NCI-H524 treated with DMSO at 0.1 percent for 48 hours (cell line): Measurements from ENCODE around the gene CCL4L2.
"Not testable (repeated sequence)": the region's sequence is repeated elsewhere in the genome, so short reads cannot be mapped to it uniquely, and the experiment has no call there.

Source experiments
- DNase-seq: peaks from one replicate; lab custom pipeline; 2025; lab: John Stamatoyannopoulos, UW

CCL4L2 gene

DNA sequence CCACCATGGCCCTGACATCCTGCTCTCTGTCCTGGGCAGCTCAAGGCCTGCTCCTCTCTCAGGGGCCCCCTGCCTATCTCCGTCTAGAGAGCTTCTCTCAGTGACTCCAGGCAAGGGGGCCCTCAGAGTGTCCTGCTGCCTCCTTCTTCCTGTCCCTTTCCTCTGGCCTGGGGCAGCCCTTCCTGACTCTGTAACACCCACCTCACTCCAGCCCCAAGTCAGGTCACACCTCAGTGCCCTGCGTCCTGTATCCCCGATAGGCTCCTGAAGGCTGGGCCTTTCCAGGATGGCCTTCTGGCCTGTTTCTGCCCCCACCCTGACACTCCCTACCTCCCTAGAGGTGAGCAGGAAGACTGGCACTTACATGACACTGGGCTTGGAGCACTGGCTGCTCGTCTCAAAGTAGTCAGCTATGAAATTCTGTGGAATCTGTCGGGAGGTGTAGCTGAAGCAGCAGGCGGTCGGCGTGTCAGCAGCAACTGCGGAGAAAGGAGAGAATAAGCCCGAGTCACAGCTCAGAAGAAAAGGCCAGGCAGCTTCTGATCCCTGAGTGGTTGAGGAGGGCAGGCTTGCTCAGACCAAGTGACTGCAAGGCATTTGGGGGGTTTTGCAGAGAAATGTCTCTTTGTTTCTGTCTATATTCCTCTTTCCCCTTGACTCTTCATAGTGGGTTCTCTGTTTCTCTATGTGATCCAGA, 15.3 kb upstream of the CCL4L2 start:
- no peak for DNase-seq

DNA sequence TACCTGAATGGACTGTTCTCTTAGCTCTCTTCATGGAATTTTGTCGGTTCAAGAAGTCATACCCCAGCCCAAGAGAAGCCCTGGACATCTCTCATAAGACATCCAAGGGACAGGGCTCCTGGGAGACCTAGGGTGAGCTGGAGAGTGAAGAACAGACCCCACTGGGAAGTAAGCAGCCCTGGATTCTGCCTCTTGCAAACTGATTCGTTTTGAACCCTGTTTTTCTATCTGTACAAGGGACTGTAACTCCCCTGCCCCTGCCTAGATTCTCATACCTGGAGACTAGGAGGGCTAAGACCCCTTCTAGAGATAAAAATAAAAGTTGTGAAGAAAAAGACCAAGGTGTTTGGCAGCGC, 14.8 kb upstream of the CCL4L2 start:
- no peak for DNase-seq

DNA sequence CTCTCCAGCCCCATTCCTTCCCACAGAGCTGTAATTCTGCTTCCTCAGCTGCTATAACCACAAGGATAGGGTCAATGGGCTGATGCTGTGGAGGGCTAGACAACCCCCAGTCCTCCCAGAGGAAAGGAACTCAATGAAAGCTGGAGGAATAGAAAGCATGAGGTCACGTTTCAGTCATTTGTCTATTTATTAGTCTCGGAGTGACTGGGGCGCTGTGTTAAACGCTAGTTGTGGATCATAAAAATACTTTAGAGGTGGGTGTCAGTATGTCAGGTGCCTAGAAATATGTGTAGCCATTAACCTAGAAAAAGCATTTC, 13.5 kb upstream of the CCL4L2 start:
- no peak for DNase-seq

DNA sequence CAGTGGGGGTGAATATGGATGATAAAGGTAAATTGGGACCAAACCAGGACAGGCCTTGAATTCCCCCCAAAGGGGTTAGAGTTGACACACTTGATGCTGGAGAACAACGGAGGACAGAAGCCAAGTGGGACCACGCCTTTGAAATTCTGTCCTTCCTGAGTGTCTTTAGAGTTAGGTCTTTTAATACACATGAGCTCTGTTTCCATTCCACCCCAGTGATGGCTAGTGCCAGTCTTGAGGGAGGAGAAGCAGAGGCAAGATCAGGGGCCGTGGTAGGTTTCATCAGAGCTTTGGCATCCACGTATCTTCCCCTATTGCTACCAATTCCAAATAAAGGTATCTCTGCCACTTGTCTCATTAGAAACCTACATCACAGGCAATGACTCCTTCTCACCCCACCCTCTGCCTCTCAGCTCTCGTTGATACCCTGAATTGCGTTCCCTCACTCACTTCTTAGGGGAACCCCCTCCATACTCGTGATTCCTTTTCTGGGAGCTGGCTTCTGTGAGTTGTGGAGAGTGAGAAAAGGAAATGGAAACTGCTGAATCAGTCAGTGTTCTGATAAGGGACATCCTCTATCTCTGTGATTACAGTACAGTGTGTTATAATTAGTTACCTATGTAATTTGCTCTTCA, 11.9 kb upstream of the CCL4L2 start:
- no peak for DNase-seq

DNA sequence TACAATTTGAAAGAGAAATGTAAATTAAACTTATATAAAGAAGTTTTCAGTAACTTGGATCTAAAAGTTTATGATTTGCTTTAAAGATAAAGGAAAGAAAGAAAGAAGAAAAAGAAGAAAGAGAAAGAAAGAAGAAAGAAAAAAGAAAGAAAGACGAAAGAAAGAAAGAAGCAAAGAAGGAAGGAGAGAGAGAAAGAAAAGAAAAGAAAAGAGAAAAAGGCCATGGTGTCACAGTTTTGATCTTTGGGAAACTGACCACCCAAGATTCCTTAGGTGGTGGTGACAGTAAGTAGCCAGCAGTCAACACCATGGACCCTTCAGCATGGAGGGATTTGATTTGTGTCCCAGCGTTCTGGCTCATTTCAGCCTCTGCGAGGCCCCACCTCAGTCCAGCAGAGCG, 9.8 kb upstream of the CCL4L2 start:
- not testable (repeated sequence) for DNase-seq

DNA sequence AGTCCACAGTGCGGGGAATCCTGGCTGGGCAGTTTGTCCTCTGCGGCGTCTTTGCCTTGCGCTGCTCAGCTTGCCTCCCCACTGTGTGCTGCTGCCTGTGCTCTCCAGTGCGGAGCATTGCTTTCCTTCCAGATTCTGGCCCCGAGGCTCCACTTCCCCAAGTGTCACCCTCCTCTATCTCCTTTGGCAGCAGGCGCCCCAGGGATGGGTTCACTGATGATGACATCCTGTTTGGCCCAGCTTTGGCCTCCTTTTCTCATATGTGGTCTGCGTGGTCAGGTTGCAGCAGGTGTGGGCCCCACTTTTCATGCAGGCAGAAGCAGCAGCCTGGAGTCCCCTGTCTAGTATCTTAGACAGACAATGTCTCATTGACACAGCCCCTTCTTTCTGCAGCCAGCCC, 9.4 kb upstream of the CCL4L2 start:
- DNase-seq = not testable (repeated sequence)

DNA sequence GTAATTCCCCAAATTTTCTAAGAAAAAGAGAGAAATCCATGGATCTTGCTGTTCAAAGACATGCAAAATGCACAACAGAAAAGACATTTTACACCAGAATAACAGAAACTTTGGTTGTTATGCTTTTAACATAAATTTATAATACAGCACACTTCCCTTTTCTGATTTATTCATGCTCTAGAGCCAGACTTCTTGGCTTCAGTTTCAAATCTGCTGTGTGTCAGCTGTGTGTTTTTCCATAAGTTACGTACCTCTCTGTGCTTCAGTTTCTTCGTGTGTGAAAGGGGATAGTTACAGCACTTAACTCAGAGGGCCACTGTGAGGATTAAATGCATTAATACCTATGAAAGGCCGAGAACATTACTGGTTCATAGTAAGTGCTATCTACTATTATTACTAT, 7.5 kb upstream of the CCL4L2 start:
- no peak for DNase-seq

DNA sequence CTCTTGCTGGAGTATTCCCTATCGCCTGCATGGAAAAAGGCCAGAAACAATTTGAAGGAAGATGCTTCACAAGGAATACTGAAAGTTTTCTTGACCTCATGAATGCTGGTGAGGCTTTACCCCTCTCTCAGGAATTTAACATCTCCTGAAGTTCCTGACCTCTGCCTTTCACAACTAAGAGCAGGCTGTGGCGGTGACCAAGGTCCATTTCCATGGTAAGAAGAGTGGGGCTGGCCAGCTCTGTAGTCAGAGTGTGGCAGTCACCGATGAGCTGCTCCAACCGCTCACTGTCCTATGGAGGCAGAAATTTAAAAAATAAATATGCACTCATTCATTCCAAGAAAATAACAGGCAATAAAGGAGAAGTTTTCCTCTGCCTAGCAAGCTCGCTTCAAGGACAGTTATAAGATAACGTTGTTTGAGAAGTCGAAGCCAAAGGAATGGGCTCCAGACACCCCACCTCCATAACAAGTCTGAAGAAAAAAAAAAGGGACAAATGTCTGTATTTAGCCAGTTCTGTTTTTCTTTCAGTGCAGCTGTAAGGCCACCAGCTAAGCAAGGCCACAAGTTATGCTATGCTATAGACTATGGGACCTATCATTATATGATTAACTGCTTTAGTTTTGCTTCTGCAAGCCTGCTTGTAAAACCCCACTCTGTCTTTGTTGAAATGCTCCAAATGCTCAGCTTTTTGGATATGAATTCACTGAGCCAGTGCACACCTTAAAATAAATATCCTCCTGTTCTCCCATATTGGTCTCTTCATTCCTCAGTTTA, 6.0 kb upstream of the CCL4L2 start:
- DNase-seq = no peak

DNA sequence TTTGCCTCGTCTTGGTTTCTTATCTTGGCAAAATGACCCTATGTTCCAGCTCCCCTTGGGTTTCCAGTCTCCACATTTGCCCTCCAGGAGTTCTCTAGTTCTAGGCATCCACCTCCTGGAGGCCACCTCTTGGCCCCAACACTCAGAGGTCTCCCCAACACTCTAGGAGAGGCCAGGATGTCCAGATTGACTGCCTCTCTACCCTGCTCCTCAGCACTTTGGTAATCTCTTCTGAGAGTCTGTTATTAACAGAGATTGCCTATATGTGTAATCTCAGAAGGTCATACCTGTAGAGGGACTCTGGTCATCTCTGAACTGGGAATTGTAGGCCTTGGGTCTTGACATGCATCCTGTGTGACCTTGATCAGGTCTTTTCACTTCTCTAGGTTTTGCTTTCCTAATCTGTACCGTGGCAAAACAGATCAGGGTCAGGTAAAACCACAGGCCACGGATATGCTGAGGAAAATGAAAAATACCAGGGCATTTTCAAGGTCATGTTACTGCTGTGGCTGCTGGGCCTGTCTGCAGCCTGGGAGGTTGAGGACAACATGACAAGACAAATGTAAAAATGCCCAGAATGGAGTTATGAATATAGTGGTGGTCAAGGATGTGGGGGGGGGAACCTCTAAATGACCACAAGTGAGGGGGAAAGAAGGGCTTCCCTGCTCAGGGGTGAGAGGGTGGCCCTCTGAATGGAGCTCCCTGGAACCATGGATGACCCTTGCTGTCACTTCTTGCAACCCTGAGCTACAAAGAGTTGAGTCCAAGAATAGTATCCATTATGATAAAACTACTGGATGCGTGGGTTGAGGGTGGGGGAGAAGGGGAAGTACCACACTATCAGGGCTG, 5.0 kb upstream of the CCL4L2 start:
- DNase-seq = no peak

DNA sequence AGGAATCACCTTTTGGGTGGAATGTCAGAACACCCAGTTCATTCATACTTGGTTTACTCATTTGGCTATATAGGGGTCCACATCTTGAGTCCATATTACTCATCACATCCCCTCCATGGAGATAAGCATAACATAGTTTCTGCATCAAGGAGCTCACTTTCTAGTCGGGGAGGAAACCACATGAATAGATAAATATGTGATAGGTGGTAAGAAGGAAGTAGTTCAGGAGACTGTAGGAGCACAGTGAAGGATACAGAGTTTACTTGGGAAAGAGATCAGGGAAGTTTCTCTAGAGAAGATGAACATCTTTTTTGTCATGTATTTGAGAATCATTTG, 4.4 kb upstream of the CCL4L2 start:
- DNase-seq = not testable (repeated sequence)

DNA sequence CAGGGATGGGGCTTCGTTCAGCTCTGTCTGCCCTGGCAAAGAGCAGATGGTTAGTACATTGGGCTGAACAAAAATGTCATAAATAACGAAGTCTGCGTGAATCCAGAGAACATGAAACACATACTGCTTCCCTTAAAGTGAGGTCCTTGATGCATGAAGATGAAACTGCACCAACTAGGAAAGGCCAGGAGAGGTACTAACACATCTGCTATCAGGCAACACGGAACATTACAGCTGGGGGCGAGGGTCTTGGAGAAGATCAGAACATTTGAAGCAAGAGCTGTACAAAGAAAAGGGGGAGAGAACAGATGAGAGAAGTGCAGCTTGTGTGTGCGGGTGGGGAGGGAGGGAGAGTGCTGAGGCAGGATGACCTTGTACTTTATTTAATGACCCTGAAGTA, 3.5 kb upstream of the CCL4L2 start:
- not testable (repeated sequence) for DNase-seq

DNA sequence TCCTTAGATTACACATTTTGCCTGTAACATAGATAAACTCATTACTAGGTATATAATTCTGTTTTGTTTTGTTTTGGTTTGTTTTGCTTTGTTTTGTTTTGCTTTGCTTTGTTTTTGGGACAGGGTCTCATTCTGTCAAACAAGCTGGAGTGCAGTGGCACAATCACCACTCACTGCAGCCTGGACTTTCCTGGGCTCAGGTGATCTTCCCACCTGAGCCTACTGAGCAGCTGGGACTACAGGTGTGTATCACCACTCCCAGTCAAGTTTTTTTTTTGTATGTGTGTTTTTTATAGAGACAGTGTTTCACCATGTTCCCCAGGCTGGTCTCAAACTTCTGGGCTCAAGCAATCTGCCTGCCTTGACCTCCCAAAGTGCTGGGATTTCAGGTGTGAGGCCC, 1.3 kb upstream of the CCL4L2 start:
- no peak for DNase-seq

DNA sequence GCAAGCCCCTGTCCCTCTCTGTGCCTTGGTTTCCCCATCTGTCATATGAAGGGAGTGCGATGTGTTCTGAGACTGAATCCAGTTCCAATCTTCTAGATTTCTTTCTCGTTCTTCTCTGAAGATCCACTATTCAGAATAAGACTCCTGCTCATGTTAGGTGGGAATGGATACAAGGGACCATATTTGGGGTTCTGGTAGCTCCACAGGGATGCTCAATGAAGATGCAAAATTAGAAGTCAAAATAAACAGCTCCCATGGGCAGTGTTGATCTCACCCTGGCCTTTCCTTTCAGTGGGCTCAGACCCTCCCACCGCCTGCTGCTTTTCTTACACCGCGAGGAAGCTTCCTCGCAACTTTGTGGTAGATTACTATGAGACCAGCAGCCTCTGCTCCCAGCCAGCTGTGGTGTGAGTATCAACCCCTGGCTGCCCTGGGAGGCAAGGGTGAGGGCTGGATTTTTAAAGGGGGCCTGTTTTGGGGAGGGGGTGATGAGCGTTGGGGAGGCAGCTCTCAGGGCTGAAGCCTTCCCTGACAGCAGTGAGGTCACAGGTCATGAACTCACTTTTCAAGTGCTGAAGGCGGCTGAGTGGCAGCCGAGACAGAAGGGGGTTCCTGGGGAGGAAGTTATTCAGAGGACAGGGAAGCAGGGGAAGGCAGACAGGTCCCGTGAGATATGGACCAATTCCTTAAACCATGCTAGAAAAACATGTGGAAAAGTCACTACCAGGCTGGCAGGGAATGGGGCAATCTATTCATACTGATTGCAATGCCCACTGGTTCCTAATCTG, 815 bp downstream of the CCL4L2 start:
- DNase-seq = not testable (repeated sequence)

DNA sequence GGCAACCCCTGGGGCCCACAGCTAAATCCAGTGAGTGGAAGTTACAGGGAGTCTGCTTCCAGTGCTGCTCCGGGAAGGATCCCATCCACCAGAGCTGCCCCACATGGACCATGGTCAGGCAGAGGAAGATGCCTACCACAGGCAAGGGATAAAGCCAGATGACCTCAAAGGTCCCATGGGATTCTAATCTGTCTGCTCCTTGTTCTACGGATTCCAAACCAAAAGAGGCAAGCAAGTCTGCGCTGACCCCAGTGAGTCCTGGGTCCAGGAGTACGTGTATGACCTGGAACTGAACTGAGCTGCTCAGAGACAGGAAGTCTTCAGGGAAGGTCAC, 1.4 kb downstream of the CCL4L2 start:
- no peak for DNase-seq

DNA sequence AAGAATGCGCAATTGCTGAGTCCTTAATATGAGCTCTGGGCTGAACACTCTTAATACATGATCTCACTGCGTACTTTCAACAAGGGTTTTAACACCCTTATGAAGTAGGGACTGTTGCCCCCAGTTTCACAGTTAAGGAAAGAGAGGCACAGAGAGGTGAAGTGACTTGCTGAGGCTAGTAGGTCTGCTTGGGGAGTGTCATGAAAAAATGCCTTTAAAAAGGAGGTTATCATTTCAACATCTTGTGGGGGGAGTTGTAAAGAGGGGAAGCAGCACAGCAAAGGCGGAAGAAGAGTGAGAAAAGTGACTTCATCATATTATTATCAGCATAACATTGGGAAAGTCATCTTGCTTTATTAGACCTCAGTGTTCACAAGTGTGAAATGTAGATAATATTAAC, 2.1 kb downstream of the CCL4L2 start:
- DNase-seq = no peak

DNA sequence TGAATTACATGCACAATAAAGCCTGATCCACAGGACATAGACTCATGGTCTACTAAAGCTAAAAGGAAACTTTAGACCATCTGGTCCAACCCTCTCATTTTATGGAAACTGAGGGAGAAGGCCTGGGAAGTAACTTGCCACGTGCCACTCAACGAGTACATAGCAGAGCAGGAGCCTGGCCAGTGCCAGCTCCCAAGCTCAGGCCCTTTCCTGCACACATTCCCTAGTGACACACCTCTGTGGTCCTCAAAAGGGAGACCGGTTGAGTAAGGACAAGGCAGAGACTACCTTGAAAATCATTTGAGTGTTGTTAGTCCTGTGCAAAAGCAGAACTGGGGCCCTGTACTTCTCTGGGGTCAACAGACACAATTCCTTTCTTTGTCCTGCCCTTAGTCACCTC, 2.8 kb downstream of the CCL4L2 start:
- DNase-seq = no peak

DNA sequence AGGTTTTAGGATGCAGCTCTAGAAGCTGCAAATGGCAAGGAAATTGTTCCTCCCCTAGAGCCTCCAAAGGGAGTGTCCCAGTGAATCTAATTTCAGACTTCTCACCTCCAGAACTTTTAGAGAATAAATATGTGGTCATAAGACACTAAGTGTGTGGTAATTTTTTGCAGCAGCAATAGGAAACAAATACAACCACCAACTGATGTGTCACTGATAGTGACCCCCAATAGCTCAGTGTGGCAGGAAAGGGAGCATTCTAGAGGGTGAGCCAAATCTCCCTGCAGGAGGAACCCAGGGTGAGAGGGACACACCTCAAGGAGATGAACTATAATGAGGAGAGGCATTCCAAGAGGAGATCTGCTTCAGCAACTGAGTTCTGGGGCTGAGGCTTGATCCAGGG, 4.1 kb downstream of the CCL4L2 start:
- no peak for DNase-seq

DNA sequence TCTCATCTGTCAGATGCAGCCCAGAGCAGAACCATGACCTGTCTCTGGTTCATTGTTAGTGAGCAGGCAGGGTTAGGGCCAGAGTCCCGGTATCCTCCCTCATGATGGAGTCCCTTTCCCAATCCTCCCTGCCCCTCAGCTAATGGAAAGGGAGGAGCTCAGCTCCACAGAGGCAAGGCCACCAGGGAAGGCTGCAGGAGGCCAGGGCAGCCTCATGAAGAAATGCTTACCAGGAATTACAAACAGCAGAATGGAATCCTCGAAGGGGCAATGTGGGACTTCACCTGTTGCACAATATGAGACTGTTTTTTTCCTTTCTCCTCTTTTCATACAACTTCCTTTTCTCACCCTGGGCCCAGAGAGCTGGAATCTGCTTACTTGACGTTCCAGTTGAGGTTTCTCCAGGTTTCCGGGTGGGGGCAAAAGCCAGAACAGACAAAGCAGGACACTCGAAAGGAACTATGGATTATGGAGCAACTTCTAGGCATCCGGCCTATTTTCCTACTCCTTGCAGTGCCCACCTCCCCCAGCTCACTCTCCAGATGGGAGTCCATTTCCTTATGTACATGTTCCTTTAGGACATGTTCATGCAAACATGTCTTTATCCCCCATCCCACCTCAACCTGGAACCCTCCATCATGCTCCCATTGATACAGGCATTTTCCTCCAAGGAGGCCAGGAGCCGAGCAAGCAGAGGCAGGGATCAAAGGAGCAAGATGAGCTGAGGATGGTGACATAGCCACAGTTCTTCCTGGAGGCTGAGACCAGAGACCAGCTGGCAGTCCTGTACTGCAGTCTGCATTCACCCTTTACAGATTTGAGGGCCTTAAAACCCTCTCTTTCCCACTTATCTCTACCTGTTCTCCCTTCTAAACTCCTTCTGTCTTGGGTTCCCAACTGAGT, 4.8 kb downstream of the CCL4L2 start:
- not testable (repeated sequence) for DNase-seq

DNA sequence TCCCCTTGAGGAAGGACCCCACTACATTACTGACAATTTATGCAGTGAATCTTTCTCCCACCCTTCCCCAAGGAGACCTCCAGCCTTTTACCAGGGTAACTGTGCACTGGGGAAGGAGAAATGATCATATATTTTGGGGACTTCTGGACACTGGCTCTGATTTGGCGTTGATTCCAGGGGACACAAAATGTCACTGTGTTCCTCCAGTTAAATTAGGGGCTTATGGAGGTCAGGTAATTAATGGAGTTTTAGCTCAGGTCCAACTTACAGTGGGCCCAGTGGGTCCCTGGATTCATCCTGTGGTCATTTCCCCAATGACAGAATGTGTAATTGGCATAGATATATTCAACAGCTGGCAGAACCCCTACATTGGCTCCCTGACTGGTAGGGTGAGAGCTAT, 8.7 kb downstream of the CCL4L2 start:
- not testable (repeated sequence) for DNase-seq

DNA sequence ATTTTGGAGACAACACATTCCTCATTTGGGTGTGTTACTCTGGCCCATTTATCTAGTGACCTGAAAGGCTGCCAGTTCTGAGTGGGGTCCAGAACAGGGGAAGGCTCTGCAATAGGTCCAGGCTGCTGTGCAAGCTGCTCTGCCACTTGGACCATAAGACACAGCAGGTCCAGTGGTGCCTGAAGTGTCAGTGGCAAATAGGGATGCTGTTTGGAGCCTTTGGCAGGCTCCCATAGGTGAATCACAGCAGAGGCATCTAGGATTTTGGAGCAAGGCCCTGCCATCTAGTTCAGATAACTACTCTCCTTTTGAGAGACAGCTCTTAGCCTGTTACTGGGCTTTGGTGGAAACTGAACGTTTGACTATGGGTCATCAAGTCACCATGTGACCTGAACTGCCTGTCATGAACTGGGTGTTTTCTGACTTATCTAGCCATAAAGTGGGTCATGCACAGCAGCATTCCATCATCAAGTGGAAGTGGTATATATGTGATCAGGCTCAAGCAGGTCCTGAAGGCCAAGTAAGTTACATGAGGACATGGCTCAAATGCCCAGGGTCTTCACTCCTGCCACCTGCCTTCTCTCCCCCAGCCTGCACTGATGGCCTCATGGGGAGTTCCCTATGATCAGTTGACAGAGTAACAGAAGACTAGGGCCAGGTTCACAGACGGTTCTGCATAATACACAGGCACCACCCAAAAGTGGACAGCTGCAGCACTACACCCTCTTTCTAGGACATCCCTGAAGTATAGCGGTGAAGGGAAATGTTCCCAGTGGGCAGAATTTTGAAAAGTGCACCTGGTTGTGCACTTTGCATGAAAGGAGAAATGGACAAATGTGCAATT, 10.1 kb downstream of the CCL4L2 start:
- DNase-seq = not testable (repeated sequence)
